ENCODE measurements around the gene RCN1. TPM values are rescaled to one million over a fixed set of nuclear protein-coding genes. Genes with fewer than 3 reads are reported as not detected.

RCN1 gene
- total RNA-seq, 1 donor from 2014 or later = 30.5 TPM

- H3K27me3 Mint-ChIP-seq = peaks cover 24% of the 10 kb centered on the region
- no peak overlapping the region for H3K4me3 Mint-ChIP-seq
- H3K27ac Mint-ChIP-seq = no peak overlapping the region
Measured at GRCh38 chr11:32065865-32066629, 24.8 kb upstream of the RCN1 start.

GRCh38 chr11:32068134-32068870 lies 22.6 kb upstream of the RCN1 start:
- DNase-seq = no peak
- H3K27me3 Mint-ChIP-seq = peaks cover 30% of the 10 kb centered on the region
- intact Hi-C loops (cut with micrococcal nuclease) = no loop called here

More at GRCh38 chr11:32065865-32066629, 24.8 kb upstream of the RCN1 start:
- no peaks in the 10 kb centered on the region for H3K9me3 Mint-ChIP-seq
- H3K4me1 Mint-ChIP-seq = no peaks in the 10 kb centered on the region
- H3K36me3 Mint-ChIP-seq (ENCODE audit: low read depth) = no peaks in the 10 kb centered on the region
- intact Hi-C loops (cut with micrococcal nuclease) = no loop called here
- DNase-seq = no peak

DNA sequence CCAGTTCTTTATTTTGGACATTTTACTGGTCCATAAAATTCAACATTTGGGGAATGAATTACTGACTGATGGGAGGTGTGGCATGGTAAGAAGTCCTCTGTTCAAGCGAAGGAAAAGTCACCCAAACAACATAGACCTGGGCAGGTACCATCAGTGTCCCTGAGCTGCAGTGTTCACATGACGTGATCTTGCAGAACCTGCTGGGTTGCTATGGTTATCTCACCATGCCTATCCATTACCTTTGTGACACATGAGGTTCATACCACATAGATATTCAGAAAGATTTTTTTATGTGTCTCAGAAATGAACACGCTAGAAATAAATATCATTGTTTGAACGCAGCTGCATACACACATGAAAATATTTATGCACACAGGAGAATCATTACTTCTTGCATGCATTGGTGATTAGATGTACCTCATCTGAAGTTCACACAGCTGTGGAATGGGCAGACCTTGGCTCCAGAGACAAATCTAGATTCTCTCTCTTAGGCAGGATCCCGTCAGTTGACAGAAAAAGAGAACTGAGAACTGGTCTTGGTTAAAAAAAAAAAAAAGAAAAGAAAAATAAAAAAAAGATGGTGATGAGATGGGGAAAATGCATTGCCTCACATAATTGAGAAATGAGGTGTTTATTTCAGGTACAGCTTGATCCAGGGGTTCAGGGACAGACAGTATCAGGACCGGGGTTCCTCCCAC lies 21.4 kb upstream of the RCN1 start:
- Mint-ChIP-seq H3K4me1 (no peaks in the 10 kb centered on the region), H3K9me3 (no peaks in the 10 kb centered on the region), H3K27me3 (peaks cover 28% of the 10 kb centered on the region), H3K27ac (no peak overlapping the region), H3K36me3 (ENCODE audit: low read depth) (no peaks in the 10 kb centered on the region), H3K4me3 (no peak overlapping the region)
- DNase-seq = no peak
- intact Hi-C loops (cut with micrococcal nuclease) = no loop called here

More at GRCh38 chr11:32068134-32068870, 22.6 kb upstream of the RCN1 start:
- H3K9me3 Mint-ChIP-seq = no peaks in the 10 kb centered on the region
- no peaks in the 10 kb centered on the region for H3K36me3 Mint-ChIP-seq (ENCODE audit: low read depth)
- H3K27ac Mint-ChIP-seq = no peak overlapping the region
- H3K4me1 Mint-ChIP-seq = no peaks in the 10 kb centered on the region
- H3K4me3 Mint-ChIP-seq = no peak overlapping the region

DNA sequence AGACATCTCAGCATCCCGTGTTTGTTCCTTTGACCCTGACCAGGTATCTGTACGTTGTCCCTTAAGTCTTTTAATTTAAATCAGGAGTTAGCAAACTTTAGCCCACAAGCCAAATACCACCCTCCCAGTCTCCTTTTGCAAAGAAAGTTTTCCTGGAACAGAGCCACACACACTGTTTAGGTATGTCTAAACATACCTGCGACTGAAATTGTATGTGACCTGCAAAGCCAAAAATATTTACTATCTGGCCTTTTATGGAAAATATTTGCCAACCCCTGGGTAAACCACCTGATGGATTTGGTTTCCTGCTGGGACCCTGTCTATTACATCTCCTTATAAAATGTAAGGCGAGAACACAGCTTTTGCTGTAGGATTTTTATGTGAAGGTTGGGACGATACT lies 20.2 kb upstream of the RCN1 start:
- Mint-ChIP-seq H3K27me3 (peaks cover 22% of the 10 kb centered on the region), H3K36me3 (ENCODE audit: low read depth) (no peaks in the 10 kb centered on the region), H3K4me1 (no peaks in the 10 kb centered on the region), H3K9me3 (no peaks in the 10 kb centered on the region), H3K4me3 (no peak overlapping the region), H3K27ac (no peak overlapping the region)
- DNase-seq = no peak
- intact Hi-C loops (cut with micrococcal nuclease) = no loop called here

DNA sequence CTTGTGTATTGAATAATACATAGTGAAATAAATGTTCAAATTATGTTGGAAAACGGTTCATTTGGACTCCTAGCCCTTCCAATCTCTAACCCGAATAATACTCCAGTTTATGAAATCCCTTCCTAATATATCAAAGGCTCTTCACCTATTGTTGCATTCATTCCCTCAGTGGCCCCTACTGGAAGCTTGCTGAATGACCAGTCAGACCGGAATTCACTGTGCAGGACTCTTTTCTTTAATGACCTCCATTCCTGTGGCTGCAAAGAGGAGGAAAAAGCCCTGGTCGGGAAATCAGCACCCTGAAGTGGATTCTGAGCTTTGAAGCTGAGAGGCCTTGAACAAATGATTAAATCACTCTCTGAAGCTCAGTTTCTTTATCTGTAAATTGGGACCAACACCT lies 19.1 kb upstream of the RCN1 start:
- intact Hi-C loops (cut with micrococcal nuclease) = no loop called here
- peaks cover 23% of the 10 kb centered on the region for H3K27me3 Mint-ChIP-seq
- no peaks in the 10 kb centered on the region for H3K9me3 Mint-ChIP-seq
- H3K4me1 Mint-ChIP-seq = no peaks in the 10 kb centered on the region
- DNase-seq = no peak
- H3K27ac Mint-ChIP-seq = no peak overlapping the region
- H3K4me3 Mint-ChIP-seq = no peak overlapping the region
- H3K36me3 Mint-ChIP-seq (ENCODE audit: low read depth) = no peaks in the 10 kb centered on the region

DNA sequence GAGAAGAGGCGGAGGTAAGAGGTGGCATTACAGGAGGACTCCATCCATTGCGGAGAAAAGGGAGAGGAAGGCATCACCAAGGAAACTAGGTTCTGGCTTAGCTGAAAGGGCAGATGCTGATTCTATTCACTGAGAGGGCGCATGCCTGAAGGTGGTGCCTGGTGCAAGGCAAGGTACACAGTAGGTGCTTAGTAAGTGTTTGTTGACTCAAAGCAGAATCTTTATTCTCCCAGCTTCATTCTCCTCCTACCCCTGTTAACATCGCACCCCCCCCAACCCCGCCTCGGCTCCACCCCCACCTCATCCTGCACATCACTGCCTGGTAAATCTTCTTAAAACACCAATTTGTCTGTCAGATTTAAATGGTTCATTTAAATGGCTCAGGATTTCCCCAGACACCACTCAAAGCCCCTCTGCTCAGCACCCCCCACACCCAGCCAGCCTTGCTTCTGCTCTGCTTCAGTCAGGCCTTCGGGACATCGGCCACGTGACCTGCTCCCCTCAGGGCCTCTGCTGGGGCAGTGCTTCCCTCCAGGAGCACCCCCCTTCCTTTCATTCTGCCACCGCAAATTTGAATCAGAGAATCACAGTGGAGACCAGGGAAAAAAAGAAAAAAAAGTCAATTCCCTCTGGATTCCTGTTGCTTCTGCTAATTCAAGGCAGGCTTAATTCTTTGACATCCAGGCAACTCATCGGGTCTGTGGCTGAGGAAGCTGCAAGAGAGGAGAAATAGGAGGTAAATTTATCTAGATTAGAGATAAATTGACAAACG lies 17.8 kb upstream of the RCN1 start:
- H3K4me1 Mint-ChIP-seq = no peaks in the 10 kb centered on the region
- H3K9me3 Mint-ChIP-seq = peaks cover 4% of the 10 kb centered on the region
- H3K27me3 Mint-ChIP-seq = peaks cover 16% of the 10 kb centered on the region
- intact Hi-C loops (cut with micrococcal nuclease) = no loop called here
- no peak overlapping the region for H3K4me3 Mint-ChIP-seq
- no peak for DNase-seq
- H3K27ac Mint-ChIP-seq = no peak overlapping the region
- H3K36me3 Mint-ChIP-seq (ENCODE audit: low read depth) = no peaks in the 10 kb centered on the region

DNA sequence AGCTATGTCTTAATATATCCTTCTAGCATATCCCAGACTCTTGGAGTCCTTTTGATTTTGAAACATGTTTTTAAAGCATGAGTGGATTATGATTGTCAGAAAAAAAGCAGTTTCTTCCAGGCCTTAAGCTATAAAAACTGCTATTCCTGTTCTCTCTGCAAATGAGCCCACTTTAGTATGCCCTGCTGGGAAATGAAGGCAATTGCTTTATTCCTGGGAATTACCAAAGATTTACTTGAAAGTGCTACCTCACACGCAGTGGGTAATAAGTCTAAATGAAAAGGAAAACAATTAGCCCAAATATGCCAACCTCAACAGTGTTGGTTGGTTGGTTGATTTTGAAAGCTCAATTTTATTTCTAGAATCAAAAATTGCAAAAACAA lies 17.2 kb upstream of the RCN1 start:
- Mint-ChIP-seq H3K27ac (no peak overlapping the region), H3K4me1 (no peaks in the 10 kb centered on the region), H3K27me3 (peaks cover 14% of the 10 kb centered on the region), H3K9me3 (peaks cover 4% of the 10 kb centered on the region), H3K4me3 (no peak overlapping the region), H3K36me3 (ENCODE audit: low read depth) (no peaks in the 10 kb centered on the region)
- intact Hi-C loops (cut with micrococcal nuclease) = no loop called here
- no peak for DNase-seq

DNA sequence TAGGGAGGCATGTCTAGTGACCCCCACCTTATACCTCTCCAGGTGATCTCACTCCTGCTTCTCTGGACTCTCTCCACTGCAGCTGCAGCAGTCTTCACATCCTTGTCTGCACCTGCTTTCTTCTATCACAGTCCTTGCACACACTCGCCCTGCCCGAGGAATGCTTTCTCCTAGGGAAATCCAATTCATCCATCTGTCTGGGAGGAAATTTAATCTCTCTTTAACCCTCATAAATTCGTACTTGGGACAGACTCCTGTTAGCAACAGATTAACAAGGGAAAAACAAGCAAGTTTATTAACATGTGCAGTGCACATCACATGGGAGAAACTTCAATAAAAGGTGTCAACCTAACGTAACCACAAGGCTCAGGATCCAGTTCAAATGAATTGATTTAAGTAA lies 11.3 kb upstream of the RCN1 start:
- Mint-ChIP-seq H3K27ac (no peak overlapping the region), H3K27me3 (peaks cover 24% of the 10 kb centered on the region), H3K4me1 (no peaks in the 10 kb centered on the region), H3K9me3 (peaks cover 4% of the 10 kb centered on the region), H3K4me3 (no peak overlapping the region), H3K36me3 (ENCODE audit: low read depth) (no peaks in the 10 kb centered on the region)
- no peak for DNase-seq
- intact Hi-C loops (cut with micrococcal nuclease) = no loop called here

DNA sequence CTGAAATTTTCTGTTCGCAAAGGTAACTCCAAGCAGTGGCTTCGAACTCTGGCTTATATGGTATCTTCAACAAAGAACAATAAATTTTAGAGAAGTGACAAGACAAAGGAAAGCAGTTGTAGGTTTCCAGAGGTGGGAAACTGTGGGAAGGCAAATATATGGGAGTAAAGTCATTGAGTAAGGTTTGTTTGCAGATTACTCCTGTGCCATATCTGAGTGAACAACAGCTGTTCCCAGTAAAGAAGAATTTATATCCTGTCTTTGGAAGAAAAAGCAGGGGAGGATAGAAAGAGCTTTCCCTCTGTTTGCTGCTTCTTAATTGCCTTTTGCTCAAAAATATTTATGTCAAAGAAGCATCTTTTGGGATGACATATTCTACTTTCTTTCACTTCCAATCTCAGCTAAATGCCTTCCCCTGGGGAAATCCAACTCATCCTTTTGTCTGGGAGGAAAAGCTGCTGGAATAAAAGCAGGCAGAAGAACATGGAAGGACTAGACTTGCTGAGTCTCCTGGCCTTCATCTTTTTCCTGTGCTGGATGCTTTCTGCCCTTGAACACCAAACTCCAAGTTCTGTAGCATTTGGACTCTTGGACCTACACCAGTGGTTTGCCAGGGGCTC lies 10.4 kb upstream of the RCN1 start:
- H3K9me3 Mint-ChIP-seq = peaks cover 4% of the 10 kb centered on the region
- H3K36me3 Mint-ChIP-seq (ENCODE audit: low read depth) = no peaks in the 10 kb centered on the region
- H3K4me3 Mint-ChIP-seq = no peak overlapping the region
- intact Hi-C loops (cut with micrococcal nuclease) = no loop called here
- no peak for DNase-seq
- H3K4me1 Mint-ChIP-seq = no peaks in the 10 kb centered on the region
- no peak overlapping the region for H3K27ac Mint-ChIP-seq
- H3K27me3 Mint-ChIP-seq = peaks cover 31% of the 10 kb centered on the region

DNA sequence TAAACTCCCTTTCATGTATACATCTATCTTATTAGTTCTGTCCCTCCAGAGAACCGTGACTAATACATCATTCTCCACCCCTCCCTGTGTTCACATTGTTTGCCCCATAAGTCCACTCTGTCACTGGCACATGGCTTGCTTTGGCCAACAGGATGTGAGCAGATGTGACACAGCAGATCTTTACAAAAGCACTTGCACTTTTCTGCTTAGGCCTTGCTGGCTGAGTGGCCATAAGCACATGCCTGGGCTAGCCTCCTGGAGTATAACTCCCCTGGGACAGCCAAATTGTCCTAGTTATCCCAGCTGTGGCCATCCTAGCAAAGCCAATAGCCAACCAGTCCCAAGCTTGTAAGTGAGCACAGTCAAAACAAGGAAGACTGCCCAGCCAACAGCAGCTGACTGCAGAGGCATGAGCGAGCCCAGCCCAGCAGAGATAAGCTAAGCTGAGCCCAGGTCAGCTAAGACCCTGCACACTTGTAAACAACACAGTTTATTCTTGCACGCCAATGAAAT lies 9.7 kb upstream of the RCN1 start:
- no peaks in the 10 kb centered on the region for H3K36me3 Mint-ChIP-seq (ENCODE audit: low read depth)
- H3K4me3 Mint-ChIP-seq = no peak overlapping the region
- intact Hi-C loops (cut with micrococcal nuclease) = no loop called here
- peaks cover 31% of the 10 kb centered on the region for H3K27me3 Mint-ChIP-seq
- H3K4me1 Mint-ChIP-seq = no peaks in the 10 kb centered on the region
- DNase-seq = no peak
- peaks cover 4% of the 10 kb centered on the region for H3K9me3 Mint-ChIP-seq
- H3K27ac Mint-ChIP-seq = no peak overlapping the region

- Mint-ChIP-seq H3K9me3 (peaks cover 4% of the 10 kb centered on the region), H3K4me1 (no peaks in the 10 kb centered on the region), H3K27ac (no peak overlapping the region), H3K27me3 (peaks cover 36% of the 10 kb centered on the region), H3K36me3 (ENCODE audit: low read depth) (no peaks in the 10 kb centered on the region), H3K4me3 (no peak overlapping the region)
- intact Hi-C loops (cut with micrococcal nuclease) = no loop called here
- DNase-seq = no peak
Measured at GRCh38 chr11:32081901-32082300, 9.0 kb upstream of the RCN1 start.

GRCh38 chr11:32082346-32082986 lies 8.4 kb upstream of the RCN1 start:
- intact Hi-C loops (cut with micrococcal nuclease) = no loop called here
- no peak overlapping the region for H3K4me3 Mint-ChIP-seq
- H3K36me3 Mint-ChIP-seq (ENCODE audit: low read depth) = no peaks in the 10 kb centered on the region
- H3K4me1 Mint-ChIP-seq = peaks cover 4% of the 10 kb centered on the region
- H3K9me3 Mint-ChIP-seq = no peaks in the 10 kb centered on the region
- peaks cover 40% of the 10 kb centered on the region for H3K27me3 Mint-ChIP-seq
- H3K27ac Mint-ChIP-seq = no peak overlapping the region
- no peak for DNase-seq

GRCh38 chr11:32087597-32087996 lies 3.3 kb upstream of the RCN1 start:
- no peaks in the 10 kb centered on the region for H3K9me3 Mint-ChIP-seq
- H3K27me3 Mint-ChIP-seq = peaks cover 35% of the 10 kb centered on the region
- H3K4me1 Mint-ChIP-seq = peaks cover 25% of the 10 kb centered on the region
- H3K27ac Mint-ChIP-seq = peak overlapping the region; percentile 35
- intact Hi-C loops (cut with micrococcal nuclease) = no loop called here
- H3K36me3 Mint-ChIP-seq (ENCODE audit: low read depth) = no peaks in the 10 kb centered on the region
- H3K4me3 Mint-ChIP-seq = no peak overlapping the region
- no peak for DNase-seq
